ENCODE data around the gene BOD1.

DNA sequence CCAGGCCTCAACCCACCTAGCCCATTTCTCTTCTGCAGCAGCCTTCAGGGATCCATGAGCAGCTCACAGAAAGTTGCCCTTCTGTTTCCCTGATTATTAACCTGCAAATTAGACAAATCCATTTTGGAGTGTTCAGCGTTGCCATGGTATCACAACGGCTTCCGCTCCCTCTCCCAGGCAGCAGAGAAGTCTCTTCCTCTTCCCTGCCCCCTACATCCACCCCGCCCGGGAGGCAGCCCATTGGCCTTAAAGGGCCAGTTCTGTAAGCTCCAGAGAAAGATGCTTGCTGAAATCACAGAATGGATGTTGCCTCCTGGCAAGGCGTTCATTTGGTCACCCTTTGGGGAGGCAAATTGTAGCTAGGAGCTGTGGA, 47.7 kb upstream of the BOD1 start:
- TF ChIP-seq POLR2A (IDR thresholded peaks at IDR 0.05; ENCODE audit: low read depth, low read length), result no peak
- TF ChIP-seq TAF1 (IDR thresholded peaks at IDR 0.05; ENCODE audit: borderline replicate concordance, low read depth, low read length), result no peak

Data from GM12892 (cell line).